DOHH2 (cell line): ENCODE measurements around the gene ZC3HAV1.

Source experiments
- H3F3A ChIP-seq: fragments of 200-600 bp; sonication (generic), shearing (Covaris generic); 2 replicates; pipeline ENCODE4 v1.6.0; 2016; ENCODE audit warnings: antibody characterized with exemption, mild to moderate bottlenecking; ENCODE audit not compliant: control insufficient read depth, insufficient read depth
- H3K27ac ChIP-seq: fragments of 200-600 bp; sonication (generic); 2 replicates; pipeline ENCODE4 v1.5.1; 2014; ENCODE audit warnings: low read depth, mild to moderate bottlenecking, low read length, moderate library complexity
- H3K27me3 ChIP-seq: fragments of 200-600 bp; sonication (generic); 2 replicates; pipeline ENCODE4 v1.6.1; 2014; ENCODE audit warnings: mild to moderate bottlenecking, low read length, mixed read lengths; ENCODE audit not compliant: control insufficient read depth
- H3K36me3 ChIP-seq: fragments of 200-600 bp; sonication (generic); 2 replicates; pipeline ENCODE4 v1.6.1; 2014; ENCODE audit warnings: mild to moderate bottlenecking, low read length, moderate library complexity, mixed read lengths; ENCODE audit not compliant: control insufficient read depth
- H3K4me1 ChIP-seq: fragments of 200-600 bp; sonication (generic); 2 replicates; pipeline ENCODE4 v1.6.1; 2014; ENCODE audit warnings: mild to moderate bottlenecking, low read length, mixed read lengths; ENCODE audit not compliant: control insufficient read depth
- H3K4me2 ChIP-seq: fragments of 200-600 bp; sonication (generic); 2 replicates; pipeline ENCODE4 v1.6.0; 2014; ENCODE audit warnings: mild to moderate bottlenecking, low read length, moderate library complexity
- H3K4me3 ChIP-seq: fragments of 200-600 bp; sonication (generic); 2 replicates; pipeline ENCODE4 v1.5.1; 2014; ENCODE audit warnings: mild to moderate bottlenecking, low read length, mixed read lengths
- H3K79me2 ChIP-seq: fragments of 200-600 bp; sonication (generic); 2 replicates; pipeline ENCODE4 v1.6.1; 2014; ENCODE audit warnings: mild to moderate bottlenecking, low read length, mixed read lengths; ENCODE audit not compliant: control insufficient read depth
- H3K9me2 ChIP-seq: fragments of 200-600 bp; sonication (generic); replicated peaks from 2 replicates; pipeline ENCODE4 v1.6.1; 2014; ENCODE audit warnings: mild to moderate bottlenecking, low read length, mixed read lengths; ENCODE audit not compliant: control insufficient read depth
- H3K9me3 ChIP-seq: fragments of 200-600 bp; sonication (generic); 2 replicates; pipeline ENCODE4 v1.6.1; 2014; ENCODE audit warnings: antibody characterized with exemption, low read length, mixed read lengths; ENCODE audit not compliant: control insufficient read depth, insufficient read depth
- H4K20me1 ChIP-seq: fragments of 200-600 bp; sonication (generic); 2 replicates; pipeline ENCODE4 v1.6.0; 2014; ENCODE audit warnings: low read depth, mild to moderate bottlenecking, antibody characterized with exemption, low read length, moderate library complexity; ENCODE audit not compliant: control insufficient read depth, insufficient read depth
- CTCF ChIP-seq: fragments of 200-600 bp; sonication (generic); IDR thresholded peaks from one replicate; pipeline ENCODE4 v1.5.1; 2014; ENCODE audit warnings: antibody characterized with exemption, mild to moderate bottlenecking, low read depth, low read length; ENCODE audit not compliant: poor library complexity, severe bottlenecking
- EZH2phosphoT487 ChIP-seq: fragments of 200-600 bp; sonication (generic); IDR thresholded peaks from 2 replicates; pipeline ENCODE4 v1.6.1; 2017; ENCODE audit warnings: borderline replicate concordance, mild to moderate bottlenecking, antibody characterized with exemption, low read length, moderate library complexity, mixed read lengths

Gene ZC3HAV1

GRCh38 chr7:139041378-139042085 lies 68.0 kb downstream of the ZC3HAV1 start:
- no peaks in the 10 kb centered on the region for H3K79me2 ChIP-seq
- H3K27me3 ChIP-seq: peaks cover 15% of the 10 kb centered on the region
- peaks cover 4% of the 10 kb centered on the region; the same call in 1 of the 2 replicates for H3F3A ChIP-seq
- H3K4me1 ChIP-seq: peaks cover 17% of the 10 kb centered on the region
- no peak overlapping the region for H3K27ac ChIP-seq
- peaks cover 10% of the 10 kb centered on the region for H3K36me3 ChIP-seq
- no peaks in the 10 kb centered on the region for H3K9me3 ChIP-seq
- H4K20me1 ChIP-seq: no peaks in the 10 kb centered on the region
- no peaks in the 10 kb centered on the region for H3K9me2 ChIP-seq
- no peak overlapping the region for H3K4me3 ChIP-seq
- TF ChIP-seq EZH2phosphoT487: no peak
- TF ChIP-seq CTCF: no peak
- no peak overlapping the region for H3K4me2 ChIP-seq

- Histone ChIP-seq H3K36me3 (no peaks in the 10 kb centered on the region; the same call in 1 of the 2 replicates), H3K79me2 (no peaks in the 10 kb centered on the region), H3K4me1 (peaks cover 14% of the 10 kb centered on the region; the same call in 1 of the 2 replicates), H3K27me3 (peaks cover 41% of the 10 kb centered on the region), H3K27ac (no peak overlapping the region), H3K9me2 (no peaks in the 10 kb centered on the region), H3K9me3 (no peaks in the 10 kb centered on the region), H3K4me2 (no peak overlapping the region), H3F3A (no peaks in the 10 kb centered on the region), H3K4me3 (no peak overlapping the region), H4K20me1 (no peaks in the 10 kb centered on the region)
- TF ChIP-seq EZH2phosphoT487 (no peak), CTCF (no peak)
These were observed 70.8 kb downstream of the ZC3HAV1 start for GRCh38 chr7:139038691-139039090.

GRCh38 chr7:139036901-139037300 lies 72.6 kb downstream of the ZC3HAV1 start:
- Histone ChIP-seq H3K27me3 (peaks cover 41% of the 10 kb centered on the region), H3K9me2 (no peaks in the 10 kb centered on the region), H4K20me1 (no peaks in the 10 kb centered on the region), H3F3A (no peaks in the 10 kb centered on the region), H3K4me3 (no peak overlapping the region), H3K27ac (no peak overlapping the region), H3K9me3 (no peaks in the 10 kb centered on the region), H3K36me3 (no peaks in the 10 kb centered on the region), H3K79me2 (no peaks in the 10 kb centered on the region), H3K4me2 (no peak overlapping the region), H3K4me1 (peaks cover 14% of the 10 kb centered on the region; the same call in 1 of the 2 replicates)
- no peak for TF ChIP-seq EZH2phosphoT487
- TF ChIP-seq CTCF: no peak
